NOMO-1 treated with DMSO at 0.1 percent for 48 hours (cell line): ENCODE results near the gene OR56B1.
"Not testable (repeated sequence)": the region's sequence is repeated elsewhere in the genome, so short reads cannot be mapped to it uniquely, and the experiment has no call there.

Experiments used
- DNase-seq: peaks from one replicate; lab custom pipeline; 2025; ENCODE audit not compliant: unreplicated experiment; lab: John Stamatoyannopoulos, UW

OR56B1 gene

GRCh38 chr11:5736396-5736795 is at the start of gene OR56B1:
Gene OR56B1, plus strand, starts transcription at chr11:5736448. Its CDS starts 69 bp downstream, at chr11:5736517.
- no peak for DNase-seq

DNA sequence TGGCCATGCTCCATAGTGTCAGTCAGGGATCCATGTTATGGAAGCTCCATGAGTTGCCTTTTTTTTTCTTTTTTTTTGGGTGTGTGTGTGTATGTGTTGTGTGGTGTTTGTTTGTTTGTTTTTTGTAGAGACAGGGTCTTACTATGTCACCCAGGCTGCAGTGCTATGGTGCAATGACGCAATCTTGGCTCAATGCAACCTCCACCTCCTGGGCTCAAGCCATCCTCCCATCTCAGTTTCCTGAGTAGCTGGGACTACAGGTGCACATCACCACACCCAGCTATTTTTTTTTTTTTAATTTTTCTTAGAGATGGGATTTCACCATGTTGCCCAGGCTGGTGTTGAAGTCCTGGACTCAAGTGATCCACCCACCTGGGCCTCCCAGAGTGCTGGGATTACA is 47.8 kb upstream of the OR56B1 start:
- no peak for DNase-seq

DNA sequence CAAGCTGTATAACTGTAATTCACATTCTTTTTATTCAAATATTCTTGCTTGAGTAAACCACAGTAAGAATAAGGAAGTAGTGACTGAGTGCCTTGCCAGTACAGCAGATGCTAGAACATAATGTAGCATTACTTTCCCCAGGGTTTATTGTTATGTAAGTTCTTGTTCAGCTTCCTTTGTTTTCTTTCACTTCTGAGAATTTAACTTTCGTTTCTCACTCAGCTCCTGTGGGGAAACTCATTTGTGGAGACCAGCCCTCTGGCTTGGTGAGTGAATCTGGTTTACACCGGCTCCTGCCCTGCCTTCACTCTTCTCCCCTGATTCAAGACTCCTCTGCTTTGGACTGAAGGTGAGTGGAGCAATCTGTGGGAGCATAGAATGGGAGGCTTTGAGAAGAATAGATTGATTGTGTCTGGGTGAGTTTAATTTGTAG is 46.7 kb upstream of the OR56B1 start, which contains the start of gene TRIM22:
Gene TRIM22 (plus strand): TSS at position 240 of the 433 bp plus-strand sequence. CDS start 6,443 bp downstream, outside the sequence.
- DNase-seq: peak; percentile 97

DNA sequence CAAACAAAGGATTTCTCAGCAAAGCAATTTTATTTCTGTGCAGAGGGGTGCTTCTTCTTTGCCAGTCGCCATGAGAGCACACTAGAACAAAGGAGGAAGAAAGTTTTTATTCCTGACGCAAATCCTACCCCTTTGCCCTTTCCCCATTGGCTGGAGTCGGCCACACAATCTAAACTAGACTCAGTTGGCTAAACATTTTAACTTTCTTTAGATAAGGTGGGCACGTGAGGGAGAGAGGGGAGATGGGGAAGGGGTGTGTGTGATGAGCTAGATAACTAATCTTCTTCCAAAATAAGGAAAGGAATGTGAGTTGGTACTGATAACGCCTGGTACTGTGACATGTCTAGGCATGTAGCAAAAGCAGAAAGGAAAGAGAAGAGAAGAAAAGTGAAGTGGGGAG is 46.0 kb upstream of the OR56B1 start:
- DNase-seq: no peak

DNA sequence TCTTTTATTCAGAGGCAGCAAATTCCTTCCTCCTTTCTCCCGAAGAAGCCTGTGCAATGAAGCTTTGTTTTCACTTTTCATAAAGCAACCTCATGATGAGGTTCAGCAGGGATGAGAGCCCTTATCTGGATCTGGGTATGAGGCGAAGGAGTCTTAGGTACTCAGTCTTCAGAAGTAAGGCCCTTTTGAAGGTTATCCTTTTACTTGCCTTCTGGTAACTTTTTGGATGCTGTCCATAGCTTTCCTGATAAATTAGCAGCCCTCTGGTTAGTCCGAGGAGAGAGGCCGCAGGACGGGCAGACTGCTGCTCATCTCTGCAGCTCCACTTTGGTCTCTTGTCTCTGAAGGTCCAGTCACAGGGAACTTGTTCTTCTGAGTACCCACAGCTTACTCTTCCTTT is 45.5 kb upstream of the OR56B1 start:
- no peak for DNase-seq

- not testable (repeated sequence) for DNase-seq
These were observed 44.8 kb upstream of the OR56B1 start for GRCh38 chr11:5691238-5691963.

- DNase-seq: peak; percentile 67
These were observed 44.3 kb upstream of the OR56B1 start for GRCh38 chr11:5691964-5692361.

DNA sequence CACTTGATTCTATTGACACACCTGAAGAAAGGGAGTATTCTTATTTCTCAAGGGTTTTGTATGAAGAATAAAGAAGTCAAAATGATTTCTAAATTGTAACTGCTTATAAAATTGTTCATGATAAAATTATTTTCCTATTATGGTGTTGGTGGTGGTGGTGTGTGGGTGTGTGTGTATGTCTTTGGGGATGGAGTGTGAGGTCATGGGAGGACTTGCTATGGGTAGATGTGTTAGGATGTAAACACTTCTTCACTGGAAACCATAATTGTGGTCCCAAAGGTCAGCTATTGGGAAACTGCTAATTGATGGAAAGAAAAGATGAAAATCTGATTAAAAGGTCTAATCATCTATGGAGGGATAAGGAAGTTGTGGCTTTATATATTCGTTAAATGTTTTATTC is 41.6 kb upstream of the OR56B1 start:
- no peak for DNase-seq

DNA sequence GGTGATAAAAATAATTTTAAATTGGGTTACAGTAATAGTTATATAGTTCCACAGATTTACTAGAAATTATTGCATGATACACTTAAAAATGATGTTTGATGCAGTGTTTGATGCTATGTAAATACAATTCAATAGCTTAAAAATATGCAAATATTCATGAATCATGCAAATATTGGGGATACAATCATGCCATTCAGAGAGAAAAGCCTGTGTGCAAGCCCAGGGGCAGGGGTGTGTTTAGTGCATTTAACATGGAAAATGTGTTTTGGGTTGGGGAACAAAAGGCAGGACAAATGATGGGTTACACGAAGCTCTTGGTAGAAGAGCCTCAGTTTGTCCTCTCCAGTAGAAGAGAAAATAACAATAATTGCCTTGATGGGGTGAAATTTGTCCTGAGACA is 40.7 kb upstream of the OR56B1 start:
- no peak for DNase-seq

GRCh38 chr11:5696210-5696609 is 40.0 kb upstream of the OR56B1 start:
- no peak for DNase-seq

DNA sequence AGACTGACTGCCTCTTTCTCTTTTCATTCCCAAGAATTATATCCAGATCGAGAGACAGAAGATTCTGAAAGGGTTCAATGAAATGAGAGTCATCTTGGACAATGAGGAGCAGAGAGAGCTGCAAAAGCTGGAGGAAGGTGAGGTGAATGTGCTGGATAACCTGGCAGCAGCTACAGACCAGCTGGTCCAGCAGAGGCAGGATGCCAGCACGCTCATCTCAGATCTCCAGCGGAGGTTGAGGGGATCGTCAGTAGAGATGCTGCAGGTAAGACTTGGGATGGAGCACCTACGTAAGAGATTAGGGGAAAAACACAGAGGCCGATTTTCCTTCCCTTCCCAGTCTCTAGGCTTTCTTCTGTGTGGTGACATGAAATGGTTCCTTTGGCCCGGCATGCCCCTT is 38.0 kb upstream of the OR56B1 start:
- DNase-seq: no peak

- DNase-seq: peak; percentile 29
These were observed 35.7 kb upstream of the OR56B1 start for GRCh38 chr11:5700421-5701054.

- DNase-seq: peak; percentile 36
These were observed 35.1 kb upstream of the OR56B1 start for GRCh38 chr11:5701055-5701577.

DNA sequence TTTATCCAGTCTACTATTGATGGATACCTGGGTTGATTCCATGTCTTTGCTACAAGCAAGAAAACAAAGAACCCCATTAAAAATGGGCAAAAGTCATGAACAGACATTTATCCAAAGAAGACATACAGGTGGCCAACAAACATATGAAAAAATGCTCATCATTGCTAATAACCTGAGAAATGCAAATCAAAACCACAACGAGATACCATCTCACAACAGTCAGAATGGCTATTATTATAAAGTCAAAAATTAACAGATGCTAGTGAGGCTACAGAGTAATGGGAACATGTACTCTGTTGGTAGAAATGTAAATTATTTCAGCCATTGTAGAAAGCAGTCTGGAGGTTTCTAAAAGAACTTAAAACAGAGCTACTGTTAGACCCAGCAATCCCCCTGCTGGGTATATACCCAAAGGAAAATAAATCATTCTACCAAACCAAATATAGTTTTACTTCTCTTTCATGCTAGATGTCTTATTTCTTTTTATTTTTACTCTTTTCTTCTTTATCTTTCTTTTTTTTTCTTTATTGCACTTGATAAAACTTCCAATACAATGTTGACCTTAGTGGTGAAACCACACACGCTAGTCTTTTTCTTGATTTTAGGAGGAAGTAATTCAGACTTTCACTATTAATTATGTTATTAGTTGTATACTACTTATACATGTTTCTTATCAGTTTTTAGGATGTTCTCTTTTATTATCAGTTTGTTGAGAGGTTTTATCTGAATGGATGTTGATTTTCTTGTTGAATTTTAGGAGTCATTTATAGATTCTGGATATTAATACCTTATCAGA is 32.3 kb upstream of the OR56B1 start:
- no peak for DNase-seq

DNA sequence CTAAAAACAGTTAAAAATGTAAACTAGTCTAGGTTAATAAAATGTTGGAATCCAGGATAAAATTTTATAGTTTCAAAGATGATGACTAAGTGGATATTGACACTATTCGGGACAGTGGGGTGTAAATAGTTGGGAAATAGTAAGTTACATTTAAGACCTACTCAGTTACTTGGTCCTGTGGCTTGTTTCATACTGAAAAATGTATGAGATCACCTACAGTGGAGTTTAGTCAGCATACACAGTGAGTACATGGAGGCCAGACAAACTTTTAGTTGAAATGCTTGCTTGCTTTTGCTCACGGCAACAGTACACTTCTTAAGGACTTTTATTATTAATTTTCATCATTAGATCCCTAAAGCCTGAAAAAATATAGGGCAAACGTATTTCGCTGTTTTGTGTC is 30.6 kb upstream of the OR56B1 start:
- DNase-seq: no peak

DNA sequence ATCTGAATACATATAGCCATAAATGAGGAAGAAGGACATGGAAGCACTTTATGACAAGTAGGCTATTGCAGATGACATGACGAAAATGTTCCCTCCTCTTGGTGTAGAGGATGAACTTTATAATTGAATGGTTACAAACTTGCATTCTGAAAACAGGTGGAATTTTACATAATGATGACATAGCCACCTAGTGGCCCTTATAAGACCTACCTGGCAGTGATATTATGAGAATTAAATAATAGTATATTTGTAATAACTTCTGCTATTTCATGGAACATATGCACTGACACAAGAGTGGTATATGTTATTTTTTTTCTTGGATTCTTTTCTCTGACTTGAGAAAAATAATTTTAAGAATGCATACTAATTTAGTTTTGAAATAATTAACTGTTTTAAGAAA is 23.7 kb upstream of the OR56B1 start:
- DNase-seq: no peak

DNA sequence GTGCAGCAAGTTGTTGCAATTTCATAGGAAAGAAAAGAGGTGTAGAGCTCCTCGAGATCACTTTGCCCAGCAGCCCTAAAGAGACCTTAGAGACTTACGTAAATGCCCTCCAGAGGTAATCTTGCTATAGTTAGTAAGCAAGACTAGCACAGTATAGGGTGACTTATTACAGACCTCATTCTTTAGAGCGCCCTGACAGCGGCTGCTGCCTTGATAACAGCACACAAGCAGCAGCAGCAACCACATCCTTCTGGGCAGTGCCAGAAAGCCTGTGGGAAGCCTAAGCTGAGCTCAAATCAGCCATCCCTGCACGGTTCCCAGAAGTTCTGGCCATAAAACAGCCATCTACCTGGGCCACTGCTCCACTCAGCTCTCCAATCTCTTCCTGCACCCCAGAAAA is 22.6 kb upstream of the OR56B1 start:
- DNase-seq: no peak

GRCh38 chr11:5716518-5716917 is 19.7 kb upstream of the OR56B1 start:
- DNase-seq: not testable (repeated sequence)

DNA sequence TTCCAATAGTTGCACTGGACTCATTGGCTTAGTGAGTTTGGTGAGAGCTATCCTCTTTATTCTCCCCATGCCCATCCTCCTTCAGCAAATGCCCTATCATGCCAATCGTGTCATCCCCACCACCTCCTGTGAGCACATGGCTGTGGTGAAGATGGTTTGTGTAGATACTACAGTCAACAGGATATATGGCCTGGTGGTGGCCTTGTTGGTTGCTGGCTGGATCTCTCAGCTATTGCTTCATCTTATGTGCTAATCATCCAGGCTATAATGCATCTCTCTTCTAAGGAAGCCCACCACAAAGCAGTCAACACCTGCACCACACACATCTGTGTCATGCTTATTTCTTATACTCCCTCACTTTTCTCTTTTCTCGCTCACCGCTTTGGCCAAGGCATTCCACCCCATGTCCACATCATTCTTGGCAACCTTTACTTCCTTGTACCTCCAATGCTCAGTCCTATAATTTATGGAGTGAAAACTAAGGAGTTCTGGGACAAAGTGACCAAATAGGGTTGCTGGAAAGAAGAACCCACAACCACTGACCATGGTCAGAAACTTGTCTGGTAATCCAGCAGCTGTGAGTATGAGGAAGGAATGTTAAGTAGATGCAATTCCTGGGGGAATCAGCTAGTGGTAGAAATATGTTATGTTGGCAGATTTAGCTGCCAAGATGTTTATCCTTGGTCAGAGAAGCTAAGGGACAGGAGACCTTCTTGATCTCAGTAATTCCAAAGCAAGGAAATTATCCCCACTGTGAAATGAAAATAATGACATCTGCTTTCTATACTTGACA is 16.3 kb upstream of the OR56B1 start:
- DNase-seq: no peak

DNA sequence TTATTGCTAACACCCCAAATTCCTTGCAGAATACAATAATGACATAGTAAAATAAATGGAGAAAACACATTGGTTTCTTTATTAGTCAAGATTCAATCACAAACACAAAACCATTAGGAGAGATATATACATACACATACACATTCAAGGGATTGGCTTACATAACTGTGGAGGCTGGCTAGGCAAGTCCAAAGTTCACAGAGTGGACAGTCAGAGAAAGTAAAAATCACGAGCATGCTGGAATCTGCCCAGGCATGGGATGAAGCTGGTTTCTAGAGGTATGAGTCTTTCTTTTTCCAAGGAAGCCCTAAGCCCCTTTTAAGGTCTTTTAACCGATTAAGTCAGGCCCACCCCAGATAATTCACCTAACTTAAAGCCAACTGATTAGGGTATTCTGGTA is 13.6 kb upstream of the OR56B1 start:
- no peak for DNase-seq

DNA sequence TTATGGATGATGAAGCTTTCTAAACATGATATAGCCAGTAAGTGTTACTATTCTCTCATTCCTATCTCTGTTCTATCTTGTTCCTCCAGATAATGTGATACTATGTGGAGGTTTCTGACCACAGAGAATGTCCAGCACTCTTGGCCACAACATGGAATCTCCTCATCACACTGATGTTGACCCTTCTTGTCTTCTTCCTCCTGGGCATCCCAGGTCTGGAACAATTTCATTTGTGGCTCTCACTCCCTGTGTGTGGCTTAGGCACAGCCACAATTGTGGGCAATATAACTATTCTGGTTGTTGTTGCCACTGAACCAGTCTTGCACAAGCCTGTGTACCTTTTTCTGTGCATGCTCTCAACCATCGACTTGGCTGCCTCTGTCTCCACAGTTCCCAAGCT is 9.9 kb upstream of the OR56B1 start:
- DNase-seq: no peak
